ENCODE results near the gene WDR47.

The WDR47 gene

GRCh38 chr1:109041621-109042468 is at the start of gene WDR47:
Gene WDR47, minus strand, starts transcription at chr1:109042102. Its CDS starts 18,590 bp downstream, at chr1:109023512.
- DNase-seq (ENCODE audit: low spot score) = peak; percentile 96

- peak; percentile 54 for DNase-seq (ENCODE audit: low spot score)
These were observed 49.4 kb upstream of the WDR47 start for GRCh38 chr1:109091078-109091838.

- peak; percentile 60 for DNase-seq (ENCODE audit: low spot score)
These were observed 48.5 kb upstream of the WDR47 start, which contains the start of gene TMEM167B for GRCh38 chr1:109090196-109091077. Gene TMEM167B, plus strand, starts transcription at chr1:109090764. Its CDS starts 109 bp downstream, at chr1:109090873.

GRCh38 chr1:109089242-109090015 is 47.5 kb upstream of the WDR47 start:
- DNase-seq (ENCODE audit: low spot score) = peak; percentile 75

- no peak for DNase-seq (ENCODE audit: low spot score)
These were observed 42.9 kb upstream of the WDR47 start for GRCh38 chr1:109084563-109085517.

- peak; percentile 28 for DNase-seq (ENCODE audit: low spot score)
These were observed 42.0 kb upstream of the WDR47 start for GRCh38 chr1:109083923-109084322.

- no peak for DNase-seq (ENCODE audit: low spot score)
These were observed 41.6 kb upstream of the WDR47 start for GRCh38 chr1:109083501-109083900.

- DNase-seq (ENCODE audit: low spot score) = no peak
These were observed 38.7 kb upstream of the WDR47 start for GRCh38 chr1:109080441-109081082.

GRCh38 chr1:109079240-109079622 is 37.3 kb upstream of the WDR47 start:
- DNase-seq (ENCODE audit: low spot score) = no peak

GRCh38 chr1:109078317-109078716 is 36.4 kb upstream of the WDR47 start:
- DNase-seq (ENCODE audit: low spot score) = no peak

GRCh38 chr1:109075531-109076490 is 33.9 kb upstream of the WDR47 start, which contains the start of gene TAF13:
Gene TAF13, minus strand, starts transcription at chr1:109076003. Its CDS starts 56 bp downstream, at chr1:109075947.
- peak; percentile 93 for DNase-seq (ENCODE audit: low spot score)

GRCh38 chr1:109069294-109069693 is 27.4 kb upstream of the WDR47 start:
- no peak for DNase-seq (ENCODE audit: low spot score)

- DNase-seq (ENCODE audit: low spot score) = no peak
These were observed 26.0 kb upstream of the WDR47 start for GRCh38 chr1:109067883-109068282.

- DNase-seq (ENCODE audit: low spot score) = no peak
These were observed 23.2 kb upstream of the WDR47 start for GRCh38 chr1:109065137-109065536.

GRCh38 chr1:109061183-109061582 is 19.3 kb upstream of the WDR47 start:
- DNase-seq (ENCODE audit: low spot score) = no peak

GRCh38 chr1:109060707-109061106 is 18.8 kb upstream of the WDR47 start:
- no peak for DNase-seq (ENCODE audit: low spot score)

GRCh38 chr1:109059026-109059425 is 17.1 kb upstream of the WDR47 start:
- DNase-seq (ENCODE audit: low spot score) = no peak

- DNase-seq (ENCODE audit: low spot score) = no peak
These were observed 14.2 kb upstream of the WDR47 start for GRCh38 chr1:109056064-109056463.
